GM20000 (cell line): ENCODE measurements around the gene ZNF599.
"Not testable (repeated sequence)": the region's sequence is repeated elsewhere in the genome, so short reads cannot be mapped to it uniquely, and the experiment has no call there.

Experiments
- DNase-seq: peaks from one replicate; pipeline ENCODE4 v3.0.0; 2012; ENCODE audit warnings: low spot score
- CTCF ChIP-seq: IDR thresholded peaks from 2 replicates; pipeline ENCODE4 v1.5.1; 2012; ENCODE audit warnings: mild to moderate bottlenecking, control low read depth; ENCODE audit errors: extremely low read depth, missing control alignments

Gene ZNF599

GRCh38 chr19:34772697-34773554 lies at the start of gene ZNF599:
ZNF599 (minus strand) TSS chr19:34773215; CDS start chr19:34772841, 374 bp downstream.
- TF ChIP-seq CTCF: no peak
- peak; percentile 91 for DNase-seq

DNA sequence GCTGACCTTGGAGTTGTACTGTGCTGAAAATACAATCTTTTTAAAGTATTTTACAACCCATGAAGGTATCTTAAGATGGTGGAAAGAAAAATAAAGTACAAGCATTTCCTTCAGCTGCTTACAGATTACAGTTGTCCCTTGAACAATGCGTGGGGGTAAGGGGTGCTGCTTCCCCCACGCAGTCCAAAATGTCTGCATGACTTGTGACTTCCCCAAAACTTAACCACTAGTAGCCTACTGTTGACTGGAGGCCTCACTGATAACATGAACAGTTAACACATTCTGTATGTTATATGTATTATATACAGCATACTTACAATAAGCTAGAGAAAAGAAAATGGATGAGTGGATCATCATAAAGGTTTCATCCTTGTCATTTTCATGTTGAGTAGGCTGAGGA lies 45.3 kb upstream of the ZNF599 start:
- TF ChIP-seq CTCF: no peak
- no peak for DNase-seq

GRCh38 chr19:34816708-34817107 lies 43.7 kb upstream of the ZNF599 start:
- no peak for DNase-seq
- no peak for TF ChIP-seq CTCF

- DNase-seq: no peak
- no peak for TF ChIP-seq CTCF
Measured at GRCh38 chr19:34808566-34808965, 35.6 kb upstream of the ZNF599 start.

DNA sequence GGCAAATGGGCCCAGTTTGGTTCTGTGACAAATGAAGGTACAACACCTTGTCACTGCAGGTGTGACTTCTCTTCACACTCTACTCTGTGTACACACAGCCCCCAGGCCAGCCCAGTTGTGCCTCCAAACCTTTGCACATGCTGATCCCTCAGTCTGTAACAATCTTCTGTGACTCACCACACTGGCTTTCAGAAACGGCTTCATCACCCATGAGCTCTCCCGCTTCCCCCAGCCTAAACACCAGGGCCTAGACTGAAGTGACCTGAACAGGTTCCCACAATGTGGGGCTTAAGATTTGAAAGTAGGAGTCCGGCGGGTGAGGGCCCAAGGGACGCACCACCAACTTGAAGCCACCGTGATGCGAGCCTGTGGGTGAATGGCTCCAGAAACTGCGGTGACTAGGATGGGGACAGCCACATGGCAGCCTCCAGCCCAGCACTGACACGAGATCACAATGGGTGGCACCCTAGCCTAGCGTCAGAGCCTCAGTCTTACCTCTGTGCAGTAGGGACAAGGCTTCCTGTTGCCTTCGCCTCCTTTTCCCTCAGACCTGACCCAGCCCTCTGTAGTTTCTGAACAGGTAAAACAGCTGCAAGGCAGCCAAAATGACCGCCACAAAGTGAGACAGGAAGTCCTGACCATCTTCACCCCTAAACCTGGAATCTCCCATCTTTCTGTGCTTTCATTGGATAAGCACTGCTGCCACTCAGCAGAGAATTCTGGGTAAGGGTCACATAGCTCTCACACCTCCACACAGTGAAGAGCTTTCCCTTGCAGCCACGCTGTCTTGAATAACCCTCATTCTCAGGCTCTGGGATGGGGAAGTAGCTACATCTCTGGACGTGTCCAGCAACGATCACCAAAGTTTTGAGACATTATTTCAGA lies 34.2 kb upstream of the ZNF599 start:
- no peak for DNase-seq

DNA sequence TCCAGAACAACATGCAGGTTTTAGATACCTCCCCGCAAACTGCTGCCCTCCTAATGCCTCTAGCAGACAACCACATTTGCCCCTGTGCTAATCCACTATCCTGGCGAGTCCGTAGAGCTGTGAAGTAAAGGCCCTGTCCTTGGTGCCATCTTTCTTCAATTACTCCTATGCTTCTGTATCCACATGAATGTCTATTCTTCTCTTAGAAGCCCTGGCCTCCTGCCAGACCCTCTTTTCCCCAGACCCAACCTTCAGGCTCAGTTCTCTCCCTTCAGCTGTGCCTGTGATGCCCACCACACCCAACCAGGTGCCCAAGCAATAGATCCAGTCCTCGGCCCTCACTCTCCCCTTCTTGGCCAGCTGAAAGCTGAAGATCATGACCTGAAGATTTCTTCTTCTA lies 31.1 kb upstream of the ZNF599 start:
- DNase-seq: no peak
- no peak for TF ChIP-seq CTCF

More for the DNA sequence above, 34.2 kb upstream of the ZNF599 start:
- no peak for TF ChIP-seq CTCF

- not testable (repeated sequence) for DNase-seq
Measured at GRCh38 chr19:34796953-34797352, 23.9 kb upstream of the ZNF599 start.
